NCI-H748 (cell line): ENCODE data around the gene KCNJ1.

Experiments
- DNase-seq: peaks from one replicate; lab custom pipeline; 2025; ENCODE audit not compliant: unreplicated experiment; lab: John Stamatoyannopoulos, UW

Gene KCNJ1

GRCh38 chr11:128867277-128867676 is at the start of gene KCNJ1:
KCNJ1 (minus strand) TSS chr11:128867296; CDS start chr11:128840243, 27,053 bp downstream.
- DNase-seq: peak; percentile 13

- DNase-seq: no peak
Measured at GRCh38 chr11:128916681-128917080, 49.6 kb upstream of the KCNJ1 start.

- no peak for DNase-seq
Measured at GRCh38 chr11:128916037-128916572, 49.0 kb upstream of the KCNJ1 start.

- DNase-seq: no peak
Measured at GRCh38 chr11:128915149-128915521, 48.0 kb upstream of the KCNJ1 start.

GRCh38 chr11:128914216-128915148 is 47.4 kb upstream of the KCNJ1 start:
- DNase-seq: no peak

- no peak for DNase-seq
Measured at GRCh38 chr11:128913806-128914205, 46.7 kb upstream of the KCNJ1 start.

- no peak for DNase-seq
Measured at GRCh38 chr11:128911701-128912100, 44.6 kb upstream of the KCNJ1 start.

- no peak for DNase-seq
Measured at GRCh38 chr11:128911239-128911638, 44.1 kb upstream of the KCNJ1 start.

- no peak for DNase-seq
Measured at GRCh38 chr11:128910576-128910975, 43.5 kb upstream of the KCNJ1 start.

GRCh38 chr11:128909438-128910125 is 42.5 kb upstream of the KCNJ1 start:
- no peak for DNase-seq

- no peak for DNase-seq
Measured at GRCh38 chr11:128908391-128909246, 41.5 kb upstream of the KCNJ1 start.

- no peak for DNase-seq
Measured at GRCh38 chr11:128907585-128907984, 40.5 kb upstream of the KCNJ1 start.

- no peak for DNase-seq
Measured at GRCh38 chr11:128906185-128907050, 39.3 kb upstream of the KCNJ1 start.

GRCh38 chr11:128905345-128906184 is 38.5 kb upstream of the KCNJ1 start:
- peak; percentile 72 for DNase-seq

GRCh38 chr11:128904656-128905344 is 37.7 kb upstream of the KCNJ1 start:
- DNase-seq: peak; percentile 63

GRCh38 chr11:128904303-128904655 is 37.2 kb upstream of the KCNJ1 start:
- no peak for DNase-seq

GRCh38 chr11:128903248-128904061 is 36.4 kb upstream of the KCNJ1 start:
- no peak for DNase-seq
